ENCODE measurements around the gene USP48. TPM values are rescaled to one million over a fixed set of nuclear protein-coding genes. Genes with fewer than 3 reads are reported as not detected.
A peak's percentile ranks its signal among the peaks of the same experiment; 100 is the strongest.
"Not testable (repeated sequence)": the region's sequence is repeated elsewhere in the genome, so short reads cannot be mapped to it uniquely, and the experiment has no call there.

The USP48 gene
- total and polyA plus RNA-seq, 12 donors, result 35.9 to 156 (median 86.4) TPM

GRCh38 chr1:21775985-21776562 is 6.9 kb downstream of the USP48 start:
- H3K4me1 ChIP-seq (replicated peaks in 1 of 2), result peaks cover 9 to 42% of the 10 kb centered on the region in 2 donors
- no peaks in the 10 kb centered on the region for H3K9me3 ChIP-seq (replicated peaks in 1 of 3)
- TF ChIP-seq POLR2A (IDR thresholded peaks at IDR 0.05), result no peak
- no peak for TF ChIP-seq CTCF (IDR thresholded peaks at IDR 0.05)
- no peak overlapping the region for H3K4me3 ChIP-seq
- H3K27me3 ChIP-seq, result no peaks in the 10 kb centered on the region
- DNase-seq, result no peak
- peak overlapping the region in 1 of 5 donors; percentile 32 for H3K27ac ChIP-seq
- H3K36me3 ChIP-seq (replicated peaks in 1 of 2), result no peaks in the 10 kb centered on the region
- intact Hi-C loops (cut with DNase I), result no loop called here

- Histone ChIP-seq H3K4me1 (replicated peaks in 1 of 2) (peaks cover 6 to 37% of the 10 kb centered on the region in 2 donors), H3K9me3 (replicated peaks in 1 of 3) (no peaks in the 10 kb centered on the region), H3K4me3 (no peak overlapping the region), H3K36me3 (replicated peaks in 1 of 2) (no peaks in the 10 kb centered on the region), H3K27ac (peak overlapping the region in 2 of 5 donors; percentile 1 to 32), H3K27me3 (no peaks in the 10 kb centered on the region)
- intact Hi-C loops (cut with DNase I), result no loop called here
- no peak for DNase-seq
- TF ChIP-seq CTCF (IDR thresholded peaks at IDR 0.05), result no peak
- no peak for TF ChIP-seq POLR2A (IDR thresholded peaks at IDR 0.05)
- WGBS, 4 donors, result 54 to 63% (median 58%) methylated on average over 2 of the region's 2 CpGs
Observed at GRCh38 chr1:21775550-21775914, 7.4 kb downstream of the USP48 start.

DNA sequence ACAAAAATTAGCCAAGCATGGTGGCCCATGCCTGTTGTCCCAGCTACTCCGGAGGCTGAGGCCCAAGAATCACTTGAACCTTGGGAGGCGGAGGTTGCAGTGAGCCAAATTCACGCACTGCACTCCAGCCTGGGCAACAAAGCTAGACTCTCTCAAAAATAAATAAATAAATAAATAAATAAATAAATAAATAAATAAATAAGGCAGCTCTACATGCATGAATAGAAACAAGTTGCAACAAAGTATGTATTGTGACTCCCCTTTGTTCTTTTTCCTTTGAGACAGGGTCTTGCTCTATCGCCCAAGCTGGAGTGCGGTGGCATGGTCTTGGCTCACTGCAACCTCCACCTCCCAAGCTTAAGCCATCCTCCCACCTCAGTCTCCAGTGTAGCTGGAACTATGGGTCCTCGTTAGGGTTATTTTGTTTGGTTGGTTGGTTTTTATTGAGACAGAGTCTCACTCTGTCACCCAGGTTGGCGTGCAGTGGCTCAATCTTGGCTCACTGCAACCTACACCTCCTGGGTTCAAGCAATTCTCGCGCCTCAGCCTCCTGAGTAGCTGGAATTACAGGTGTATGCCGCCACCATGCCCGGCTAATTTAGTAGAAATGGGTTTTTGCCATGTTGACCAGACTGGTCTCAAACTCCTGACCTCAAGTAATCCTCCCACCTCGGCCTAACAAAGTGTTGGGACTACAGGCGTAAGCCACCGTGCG is 8.0 kb downstream of the USP48 start:
- no peak for TF ChIP-seq CTCF (IDR thresholded peaks at IDR 0.05)
- TF ChIP-seq POLR2A (IDR thresholded peaks at IDR 0.05), result no peak
- Histone ChIP-seq H3K27me3 (no peaks in the 10 kb centered on the region), H3K9me3 (replicated peaks in 1 of 3) (no peaks in the 10 kb centered on the region), H3K36me3 (replicated peaks in 1 of 2) (no peaks in the 10 kb centered on the region), H3K27ac (peak overlapping the region in 2 of 5 donors; percentile 1 to 15), H3K4me3 (no peak overlapping the region), H3K4me1 (replicated peaks in 1 of 2) (peaks cover under 1 to 33% of the 10 kb centered on the region in 2 donors)
- 93 to 97% (median 95%) methylated on average over 13 to 15 of the region's 15 CpGs for WGBS, 4 donors
- DNase-seq, result no peak
- intact Hi-C loops (cut with DNase I), result no loop called here

GRCh38 chr1:21773585-21773984 is 9.4 kb downstream of the USP48 start:
- H3K27me3 ChIP-seq, result no peaks in the 10 kb centered on the region
- H3K4me1 ChIP-seq (replicated peaks in 1 of 2), result peaks cover 0 to 30% of the 10 kb centered on the region in 2 donors
- H3K27ac ChIP-seq, result peak overlapping the region in 1 of 5 donors; percentile 7
- no peak overlapping the region for H3K4me3 ChIP-seq
- intact Hi-C loops (cut with DNase I), result no loop called here
- no peaks in the 10 kb centered on the region for H3K9me3 ChIP-seq (replicated peaks in 1 of 3)
- no peak for TF ChIP-seq CTCF (IDR thresholded peaks at IDR 0.05)
- no peak for TF ChIP-seq POLR2A (IDR thresholded peaks at IDR 0.05)
- H3K36me3 ChIP-seq (replicated peaks in 1 of 2), result no peaks in the 10 kb centered on the region
- WGBS, 4 donors, result 52 to 68% (median 59%) methylated on average over 3 of the region's 3 CpGs
- DNase-seq, result peak in 1 of 7 donors; percentile 0

- H3K27me3 ChIP-seq; H3K4me3 ChIP-seq; H3K9me3 ChIP-seq (replicated peaks in 1 of 3); intact Hi-C loops (cut with DNase I); H3K36me3 ChIP-seq (replicated peaks in 1 of 2): not testable (repeated sequence)
- 61 to 83% (median 79%) methylated on average over 10 of the region's 10 CpGs for WGBS, 4 donors
- peaks cover 10 to 40% of the 10 kb centered on the region in 2 donors for H3K4me1 ChIP-seq (replicated peaks in 1 of 2)
- peak in 1 of 7 donors; percentile 50 for DNase-seq
- peak overlapping the region in 1 of 5 donors; percentile 2 for H3K27ac ChIP-seq
Observed at GRCh38 chr1:21771672-21772071, 11.3 kb downstream of the USP48 start.

- H3K9me3 ChIP-seq (replicated peaks in 1 of 3); intact Hi-C loops (cut with DNase I); H3K36me3 ChIP-seq (replicated peaks in 1 of 2); H3K27me3 ChIP-seq; H3K4me3 ChIP-seq: not testable (repeated sequence)
- DNase-seq, result peak in 3 of 7 donors; percentile 5 to 46 (median 10)
- peaks cover 11 to 45% of the 10 kb centered on the region in 2 donors for H3K4me1 ChIP-seq (replicated peaks in 1 of 2)
- peak overlapping the region in 2 of 5 donors; percentile 1 to 3 for H3K27ac ChIP-seq
- 88 to 100% (median 96%) methylated on average over 6 to 9 of the region's 9 CpGs for WGBS, 4 donors
Observed at GRCh38 chr1:21770602-21771001, 12.3 kb downstream of the USP48 start.

Data from adrenal gland (tissue), 12 donors.